GM12872 (cell line): ENCODE measurements around the gene GABBR2.

Experiments
- TF ChIP-seq, protein P1 (sequence below): IDR thresholded peaks from 3 replicates; pipeline ENCODE4 v1.5.1; 2011; ENCODE audit warnings: low read depth, mild to moderate bottlenecking, low read length, moderate library complexity; ENCODE audit not compliant: insufficient read depth

Gene GABBR2

DNA sequence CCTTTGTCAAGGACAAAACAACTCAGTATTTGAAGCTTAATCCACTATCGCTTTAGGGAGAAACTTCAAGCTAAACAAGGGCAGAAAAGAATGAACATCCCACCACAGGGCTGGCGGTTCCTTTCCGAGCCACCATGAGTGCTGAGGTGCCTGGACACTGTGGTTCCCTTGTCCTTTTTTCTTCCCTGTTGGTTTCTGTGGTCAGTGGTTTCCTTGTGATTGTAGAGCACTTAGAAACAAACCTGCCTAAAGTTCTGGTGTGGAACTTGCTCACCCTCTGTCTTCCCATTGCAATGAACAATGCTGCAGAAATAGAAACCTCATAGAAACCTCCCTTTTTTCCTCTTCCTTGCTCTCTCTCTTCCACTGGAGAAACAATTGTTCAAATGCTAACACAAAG lies 373.9 kb downstream of the GABBR2 start:
- TF ChIP-seq, protein P1, sequence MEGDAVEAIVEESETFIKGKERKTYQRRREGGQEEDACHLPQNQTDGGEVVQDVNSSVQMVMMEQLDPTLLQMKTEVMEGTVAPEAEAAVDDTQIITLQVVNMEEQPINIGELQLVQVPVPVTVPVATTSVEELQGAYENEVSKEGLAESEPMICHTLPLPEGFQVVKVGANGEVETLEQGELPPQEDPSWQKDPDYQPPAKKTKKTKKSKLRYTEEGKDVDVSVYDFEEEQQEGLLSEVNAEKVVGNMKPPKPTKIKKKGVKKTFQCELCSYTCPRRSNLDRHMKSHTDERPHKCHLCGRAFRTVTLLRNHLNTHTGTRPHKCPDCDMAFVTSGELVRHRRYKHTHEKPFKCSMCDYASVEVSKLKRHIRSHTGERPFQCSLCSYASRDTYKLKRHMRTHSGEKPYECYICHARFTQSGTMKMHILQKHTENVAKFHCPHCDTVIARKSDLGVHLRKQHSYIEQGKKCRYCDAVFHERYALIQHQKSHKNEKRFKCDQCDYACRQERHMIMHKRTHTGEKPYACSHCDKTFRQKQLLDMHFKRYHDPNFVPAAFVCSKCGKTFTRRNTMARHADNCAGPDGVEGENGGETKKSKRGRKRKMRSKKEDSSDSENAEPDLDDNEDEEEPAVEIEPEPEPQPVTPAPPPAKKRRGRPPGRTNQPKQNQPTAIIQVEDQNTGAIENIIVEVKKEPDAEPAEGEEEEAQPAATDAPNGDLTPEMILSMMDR = no peak

DNA sequence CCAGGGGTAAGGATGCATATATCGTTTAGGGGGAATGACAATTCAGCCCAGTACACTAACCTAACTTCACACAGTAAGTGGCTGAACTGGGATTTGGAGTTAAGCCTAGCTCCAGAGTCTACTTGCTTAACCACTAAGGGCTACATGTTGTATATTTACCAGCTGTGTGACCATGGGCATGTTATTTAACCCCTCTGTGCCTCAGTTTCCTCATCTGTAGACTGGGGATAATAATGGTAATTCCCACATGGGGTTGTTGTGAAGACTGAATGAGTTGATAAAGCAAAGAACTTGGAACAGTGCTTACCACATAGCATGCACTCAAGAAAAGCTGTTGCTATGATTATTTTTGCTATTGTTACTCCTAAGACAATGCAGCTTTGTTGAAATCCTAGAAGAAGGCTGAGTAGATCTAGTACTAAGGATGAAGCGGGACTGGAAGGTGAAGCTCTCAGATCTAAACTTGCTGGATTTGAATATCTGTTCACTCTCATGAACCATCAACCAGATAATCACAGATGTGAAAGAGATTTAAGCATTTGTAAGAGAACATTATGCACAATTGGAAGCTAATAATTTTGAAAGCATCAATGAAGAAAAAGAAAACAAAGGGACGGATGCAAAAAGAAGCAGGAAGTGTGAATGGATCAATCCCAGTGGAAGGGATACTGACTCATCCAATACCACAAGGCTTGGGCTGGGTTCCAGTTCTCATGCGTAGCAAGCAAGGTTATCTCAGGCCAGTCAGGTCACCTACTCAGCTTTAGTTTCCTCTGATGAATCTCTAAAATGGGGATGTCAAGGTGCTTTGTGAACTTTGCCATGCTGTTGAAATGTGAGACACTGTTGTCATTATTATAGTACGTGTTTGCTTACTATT lies 374.8 kb downstream of the GABBR2 start:
- TF ChIP-seq, protein P1 = no peak

DNA sequence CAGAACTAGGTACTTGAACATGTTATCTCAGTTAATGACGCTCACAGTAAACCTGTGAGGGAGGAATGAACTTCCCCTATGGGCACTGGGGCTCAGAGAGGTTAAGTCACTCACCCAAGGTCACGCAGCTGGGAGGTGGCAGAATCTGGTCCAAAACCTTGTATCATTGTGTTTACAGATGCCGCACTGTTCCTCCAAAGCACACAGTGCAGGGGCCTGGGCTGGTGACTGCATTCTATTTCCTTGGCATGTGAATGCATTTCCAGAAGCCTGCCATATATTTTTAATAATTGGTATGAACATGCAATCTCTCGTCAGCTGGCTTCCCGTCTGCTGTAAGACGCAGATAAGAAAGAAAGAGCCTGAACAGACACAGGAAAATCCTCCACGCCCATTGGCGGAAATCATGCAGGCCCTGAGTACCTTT lies 376.3 kb downstream of the GABBR2 start:
- TF ChIP-seq, protein P1 = no peak

DNA sequence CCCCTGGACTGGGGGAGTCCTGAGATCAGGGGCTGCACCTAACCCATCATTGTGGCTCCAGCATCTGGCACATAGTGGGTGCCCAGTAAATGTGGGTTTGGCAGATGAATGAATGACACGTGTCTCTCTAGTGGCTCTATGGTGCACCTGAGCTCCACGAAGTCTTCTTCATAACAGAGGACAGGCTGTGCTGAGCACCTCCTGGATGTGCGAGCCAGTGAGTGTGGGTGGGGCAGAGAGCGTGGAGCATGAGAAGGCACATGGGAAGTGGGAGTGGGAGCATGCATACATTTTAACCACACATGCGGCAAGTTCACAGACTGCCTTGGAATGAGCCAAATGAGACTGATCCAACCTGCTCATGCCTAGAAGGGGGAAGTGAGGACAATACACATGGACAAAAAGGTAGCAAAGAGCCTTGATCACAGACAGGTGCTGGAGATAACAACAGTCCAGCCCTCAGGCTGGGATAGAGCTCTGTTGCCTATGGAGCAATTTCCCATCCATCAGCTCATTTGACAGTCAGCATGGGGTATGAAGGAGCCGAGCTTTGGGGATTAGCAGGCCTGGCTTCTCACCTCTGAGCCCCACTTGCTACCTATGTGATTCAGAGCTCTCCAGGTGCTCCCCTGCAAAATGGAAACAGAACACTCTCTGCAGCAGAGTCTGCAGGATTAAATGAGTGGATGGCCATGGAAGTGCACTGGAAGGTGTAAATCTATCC lies 377.0 kb downstream of the GABBR2 start:
- TF ChIP-seq, protein P1 = no peak

DNA sequence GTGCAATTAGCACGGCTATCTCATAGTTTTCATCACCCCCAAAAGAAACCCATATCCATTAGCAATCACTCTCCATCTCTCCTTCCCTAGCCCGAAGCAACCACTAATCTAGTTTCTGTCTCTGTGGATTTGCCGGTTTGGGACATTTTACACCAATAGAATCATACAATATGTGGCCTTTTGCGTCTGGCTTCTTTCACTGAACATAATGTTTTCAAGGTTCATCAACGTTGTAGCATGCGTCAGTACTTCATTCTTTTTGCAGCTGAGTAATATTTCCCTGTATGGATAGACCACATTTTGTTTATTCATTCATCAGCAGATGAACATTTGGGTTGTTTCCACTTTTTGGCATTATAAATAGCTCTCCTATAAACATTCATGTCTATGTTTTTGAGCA lies 377.9 kb downstream of the GABBR2 start:
- TF ChIP-seq, protein P1 = no peak

DNA sequence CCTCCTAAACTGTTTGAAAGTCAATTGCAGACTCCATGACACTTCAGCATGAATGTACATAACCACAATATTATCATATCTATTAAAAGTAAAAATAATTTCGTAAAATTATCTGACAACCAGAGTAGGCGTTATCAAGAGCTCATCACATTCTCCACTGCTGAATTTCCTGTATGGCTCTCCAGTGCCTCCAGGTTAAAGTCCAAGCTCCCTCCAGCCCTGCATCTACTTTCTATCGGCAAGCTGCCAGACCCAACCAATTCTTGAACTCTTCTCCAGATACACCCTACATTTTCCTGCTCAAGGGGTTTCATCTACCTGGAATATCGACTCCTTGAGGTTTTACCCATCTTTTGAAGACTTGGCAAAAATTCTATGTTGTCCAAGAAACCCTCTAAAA lies 378.8 kb downstream of the GABBR2 start:
- TF ChIP-seq, protein P1 = no peak

DNA sequence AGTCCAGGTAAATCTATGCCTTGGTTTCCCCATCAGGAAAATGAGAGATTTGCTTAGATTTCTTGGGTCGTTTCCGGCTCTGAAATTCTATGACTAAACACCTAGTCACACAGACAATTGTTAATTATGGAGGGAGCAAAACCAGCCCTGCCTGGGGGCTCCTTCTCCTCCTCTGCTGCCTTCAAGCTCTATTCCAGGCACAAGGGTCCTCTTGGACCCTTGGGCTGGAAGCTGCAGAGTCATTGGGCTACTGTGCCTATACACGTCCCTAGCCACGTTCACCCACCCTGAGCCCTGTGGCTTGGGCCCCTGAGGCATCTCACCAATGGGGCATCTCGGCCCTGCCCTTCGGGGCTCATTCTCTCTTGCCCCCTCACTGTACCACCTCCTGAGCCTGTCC lies 379.5 kb downstream of the GABBR2 start:
- TF ChIP-seq, protein P1 = no peak
